Mesothelial cell of epicardium (in vitro differentiated cells): ENCODE data around the gene RANBP10. TPM values are rescaled to one million over a fixed set of nuclear protein-coding genes. Genes with fewer than 3 reads are reported as not detected.

ENCODE experiments used
- DNase-seq, 2 experiments: peaks; one replicate each; pipeline ENCODE4 v3.0.0; 2021; ENCODE audit warnings: low spot score in 2 of 2; ENCODE audit not compliant: unreplicated experiment in 2 of 2
- H3K27ac Mint-ChIP-seq: 2 replicates; pipeline ENCODE4 v1.8.0; 2021; ENCODE audit warnings: mixed read lengths
- H3K27me3 Mint-ChIP-seq: 2 replicates; pipeline ENCODE4 v1.8.0; 2021; ENCODE audit warnings: low read depth, mixed read lengths
- H3K36me3 Mint-ChIP-seq: 2 replicates; pipeline ENCODE4 v1.8.0; 2021; ENCODE audit warnings: mixed read lengths
- H3K4me1 Mint-ChIP-seq: 2 replicates; pipeline ENCODE4 v1.8.0; 2021; ENCODE audit warnings: mixed read lengths
- H3K4me3 Mint-ChIP-seq: 2 replicates; pipeline ENCODE4 v1.8.0; 2021; ENCODE audit warnings: mild to moderate bottlenecking, moderate library complexity, mixed read lengths
- H3K9me3 Mint-ChIP-seq: 2 replicates; pipeline ENCODE4 v1.8.0; 2021; ENCODE audit warnings: mixed read lengths
- total RNA-seq: library from RNA; stranded (reverse); gene quantifications from 3 replicates; pipeline ENCODE4 v1.2.1, GENCODE V29; 2021
- TF ChIP-seq, protein P1 (sequence below): fragments of 200-600 bp; sonication (generic); IDR thresholded peaks from one replicate; pipeline ENCODE4 v1.5.0; 2021; ENCODE audit warnings: antibody characterized with exemption; ENCODE audit not compliant: unreplicated experiment

RANBP10 gene
- total RNA-seq, 1 donor from 2014 or later: 24.0 TPM

DNA sequence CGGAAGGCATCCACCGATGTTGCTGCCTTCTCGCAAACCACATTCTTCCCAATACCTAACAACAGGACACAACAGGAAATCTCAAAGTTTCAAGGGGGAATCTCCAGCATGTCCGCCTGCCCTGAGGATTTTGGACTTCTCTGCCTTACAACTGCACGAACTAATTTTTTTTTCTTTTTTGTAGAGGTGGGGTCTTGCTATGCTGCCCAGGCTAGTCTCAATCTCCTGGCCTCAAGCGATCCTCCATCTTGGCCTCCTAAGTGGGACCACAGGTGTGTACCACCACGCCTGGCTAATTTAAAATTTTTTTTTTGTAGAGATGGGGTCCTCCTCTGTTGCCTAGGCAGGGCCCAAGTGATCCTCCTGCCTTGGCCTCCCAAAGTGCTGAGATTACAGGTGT is 130.4 kb downstream of the RANBP10 start:
- peaks cover 8% of the 10 kb centered on the region for H3K36me3 Mint-ChIP-seq
- TF ChIP-seq, protein P1, sequence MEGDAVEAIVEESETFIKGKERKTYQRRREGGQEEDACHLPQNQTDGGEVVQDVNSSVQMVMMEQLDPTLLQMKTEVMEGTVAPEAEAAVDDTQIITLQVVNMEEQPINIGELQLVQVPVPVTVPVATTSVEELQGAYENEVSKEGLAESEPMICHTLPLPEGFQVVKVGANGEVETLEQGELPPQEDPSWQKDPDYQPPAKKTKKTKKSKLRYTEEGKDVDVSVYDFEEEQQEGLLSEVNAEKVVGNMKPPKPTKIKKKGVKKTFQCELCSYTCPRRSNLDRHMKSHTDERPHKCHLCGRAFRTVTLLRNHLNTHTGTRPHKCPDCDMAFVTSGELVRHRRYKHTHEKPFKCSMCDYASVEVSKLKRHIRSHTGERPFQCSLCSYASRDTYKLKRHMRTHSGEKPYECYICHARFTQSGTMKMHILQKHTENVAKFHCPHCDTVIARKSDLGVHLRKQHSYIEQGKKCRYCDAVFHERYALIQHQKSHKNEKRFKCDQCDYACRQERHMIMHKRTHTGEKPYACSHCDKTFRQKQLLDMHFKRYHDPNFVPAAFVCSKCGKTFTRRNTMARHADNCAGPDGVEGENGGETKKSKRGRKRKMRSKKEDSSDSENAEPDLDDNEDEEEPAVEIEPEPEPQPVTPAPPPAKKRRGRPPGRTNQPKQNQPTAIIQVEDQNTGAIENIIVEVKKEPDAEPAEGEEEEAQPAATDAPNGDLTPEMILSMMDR: no peak
- peaks cover 6% of the 10 kb centered on the region for H3K4me1 Mint-ChIP-seq
- H3K9me3 Mint-ChIP-seq: no peaks in the 10 kb centered on the region
- H3K27me3 Mint-ChIP-seq: no peaks in the 10 kb centered on the region
- no peak overlapping the region for H3K27ac Mint-ChIP-seq
- no peak overlapping the region for H3K4me3 Mint-ChIP-seq
- no peak for DNase-seq

DNA sequence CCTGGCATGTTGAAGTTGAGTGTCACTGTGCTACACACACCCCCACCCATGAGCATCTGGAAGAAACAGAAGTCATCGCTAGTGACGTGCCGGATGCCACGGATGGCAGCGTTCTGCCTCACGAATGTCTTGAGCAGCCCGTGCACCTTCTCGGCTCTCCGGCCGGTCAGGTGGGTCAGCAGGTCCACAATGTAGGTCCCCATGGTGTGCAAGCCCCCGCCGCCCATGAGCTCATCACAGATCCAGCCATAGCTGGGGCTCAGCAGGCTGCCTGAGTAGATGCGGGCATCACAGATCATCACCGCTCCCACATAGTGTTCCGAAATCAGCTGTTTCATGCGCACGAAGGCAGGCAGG is 130.8 kb downstream of the RANBP10 start:
- H3K4me3 Mint-ChIP-seq: no peak overlapping the region

DNA sequence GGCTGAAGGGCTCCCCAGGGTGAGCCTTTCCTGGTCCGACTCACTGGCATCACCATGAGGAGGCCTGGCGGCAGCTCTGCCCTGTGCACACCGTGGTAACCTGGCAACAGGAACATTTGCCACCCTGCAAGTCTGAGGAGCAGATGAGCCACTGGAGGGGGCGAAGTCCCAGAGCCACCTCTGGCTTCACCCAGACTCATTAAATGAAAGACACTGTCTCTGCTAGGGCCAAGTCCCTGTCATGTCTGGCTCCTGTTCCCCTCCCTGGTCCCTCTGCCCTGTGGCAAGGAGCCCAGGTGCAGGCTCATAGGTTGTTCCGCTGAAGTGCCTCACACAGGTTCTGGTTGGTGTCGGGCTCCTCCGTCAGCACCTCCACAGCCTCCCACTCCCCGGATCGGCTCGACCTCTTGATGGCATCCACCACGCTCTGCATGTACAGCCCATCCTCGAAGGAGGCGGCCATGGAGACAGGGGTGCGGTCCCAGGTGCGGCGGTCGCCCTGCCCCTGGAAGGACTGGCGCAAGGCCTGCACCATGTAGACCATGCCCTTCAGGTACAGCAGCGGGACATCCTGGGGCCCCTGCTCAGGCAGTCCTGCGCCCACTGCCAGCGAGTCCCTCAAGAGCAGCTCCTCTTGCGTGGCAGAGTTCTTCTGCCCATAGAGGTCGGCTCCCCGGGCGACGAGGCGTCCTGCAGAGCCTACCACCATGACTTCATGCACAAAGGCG is 131.3 kb downstream of the RANBP10 start:
- H3K4me1 Mint-ChIP-seq: peaks cover 6% of the 10 kb centered on the region
- H3K27ac Mint-ChIP-seq: no peak overlapping the region
- H3K4me3 Mint-ChIP-seq: no peak overlapping the region
- H3K9me3 Mint-ChIP-seq: no peaks in the 10 kb centered on the region
- peaks cover 8% of the 10 kb centered on the region for H3K36me3 Mint-ChIP-seq
- TF ChIP-seq, protein P1: no peak
- no peaks in the 10 kb centered on the region for H3K27me3 Mint-ChIP-seq
- no peak for DNase-seq

More for the DNA sequence above, 130.8 kb downstream of the RANBP10 start:
- TF ChIP-seq, protein P1: no peak
- peaks cover 6% of the 10 kb centered on the region for H3K4me1 Mint-ChIP-seq
- H3K27me3 Mint-ChIP-seq: no peaks in the 10 kb centered on the region
- no peak overlapping the region for H3K27ac Mint-ChIP-seq
- no peaks in the 10 kb centered on the region for H3K9me3 Mint-ChIP-seq
- peaks cover 8% of the 10 kb centered on the region for H3K36me3 Mint-ChIP-seq
- DNase-seq: no peak

DNA sequence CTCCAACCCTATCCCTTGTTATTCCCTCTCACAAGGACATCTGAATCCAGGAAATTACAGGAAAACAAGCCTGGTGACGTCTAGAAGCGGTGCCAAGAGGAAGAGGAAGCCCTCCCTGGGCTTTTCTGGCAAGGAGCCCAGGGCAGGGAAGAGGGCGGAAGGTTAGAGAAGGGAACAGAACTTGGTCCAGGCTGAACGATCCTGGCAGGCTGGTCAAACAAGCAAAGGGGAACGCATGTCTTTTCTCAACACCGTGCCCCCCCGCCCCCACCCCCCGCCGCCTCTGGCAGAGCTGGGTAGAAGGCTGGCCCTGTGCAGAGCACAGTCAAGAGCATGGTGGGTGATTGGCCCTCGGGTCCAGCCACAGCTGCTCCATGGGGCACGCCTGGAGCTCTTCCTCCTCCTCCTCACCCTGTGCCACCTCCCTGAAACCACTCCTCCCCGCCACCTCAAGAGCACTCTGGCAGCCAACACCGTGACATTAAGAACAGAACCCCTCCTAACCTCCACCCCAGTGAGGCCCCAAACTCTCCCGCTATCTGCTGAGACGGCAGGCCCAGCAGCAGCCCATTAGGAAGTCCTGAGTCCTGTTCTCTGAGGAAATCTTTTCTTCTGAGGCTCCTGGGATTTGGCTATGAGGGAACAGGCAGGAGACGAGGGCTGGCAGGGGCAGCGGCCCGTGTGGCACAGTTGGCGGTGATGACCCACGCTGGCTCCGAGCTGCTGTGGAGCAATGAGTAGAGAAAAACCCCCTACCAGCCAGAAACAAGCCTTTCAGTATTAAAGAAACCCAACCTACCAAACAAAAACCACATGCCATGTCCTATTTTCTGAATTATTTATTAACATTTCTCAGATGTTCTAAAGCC is 132.4 kb downstream of the RANBP10 start:
- no peak for DNase-seq
- H3K4me3 Mint-ChIP-seq: no peak overlapping the region
- peaks cover 8% of the 10 kb centered on the region for H3K36me3 Mint-ChIP-seq
- peak overlapping the region; percentile 79 for H3K27ac Mint-ChIP-seq
- H3K27me3 Mint-ChIP-seq: no peaks in the 10 kb centered on the region
- TF ChIP-seq, protein P1: no peak
- H3K9me3 Mint-ChIP-seq: no peaks in the 10 kb centered on the region
- H3K4me1 Mint-ChIP-seq: peaks cover 6% of the 10 kb centered on the region

Other genes starting within 250 kb of the RANBP10 start
- 58.0 to 61.4 TPM (median 60.5 TPM) in 3 replicates for gene CTCF, start 244.0 kb downstream of the RANBP10 start, total RNA-seq
- gene CARMIL2, start 161.4 kb downstream of the RANBP10 start, total RNA-seq: 6.7 to 10.2 TPM (median 8.0 TPM) in 3 replicates
- 24.5 to 27.9 TPM (median 25.8 TPM) in 3 replicates for gene ACD, start 146.3 kb downstream of the RANBP10 start, total RNA-seq
- gene PARD6A, start 145.6 kb downstream of the RANBP10 start, total RNA-seq: 1.9 to 2.2 TPM (median 1.9 TPM) in 3 replicates
- gene ENKD1, start 139.8 kb downstream of the RANBP10 start, total RNA-seq: 11.7 to 13.0 TPM (median 12.8 TPM) in 3 replicates
- gene C16orf86, start 139.7 kb downstream of the RANBP10 start, total RNA-seq: 1.2 to 2.0 TPM (median 1.8 TPM) in 3 replicates
- gene GFOD2, start 87.2 kb downstream of the RANBP10 start, total RNA-seq: 22.8 to 27.0 TPM (median 26.1 TPM) in 3 replicates
- 4.4 to 4.8 TPM (median 4.4 TPM) in 3 replicates for gene TSNAXIP1, start 329 bp upstream of the RANBP10 start, total RNA-seq
- gene THAP11, start 35.8 kb upstream of the RANBP10 start, total RNA-seq: 27.6 to 28.6 TPM (median 28.1 TPM) in 3 replicates
- 130 to 141 TPM (median 132 TPM) in 3 replicates for gene NUTF2, start 40.4 kb upstream of the RANBP10 start, total RNA-seq
- gene CENPT, start 41.1 kb upstream of the RANBP10 start, total RNA-seq: 71.5 to 73.8 TPM (median 73.8 TPM) in 3 replicates
- gene EDC4, start 66.5 kb upstream of the RANBP10 start, total RNA-seq: 71.7 to 83.4 TPM (median 80.2 TPM) in 3 replicates
- gene NRN1L, start 78.3 kb upstream of the RANBP10 start, total RNA-seq: 0.66 to 0.99 TPM in 2 of 3 replicates, not detected in the other
- gene PSKH1, start 86.7 kb upstream of the RANBP10 start, total RNA-seq: 41.5 to 44.5 TPM (median 43.3 TPM) in 3 replicates
- gene CTRL, start 125.3 kb upstream of the RANBP10 start, total RNA-seq: 1.00 to 1.5 TPM (median 1.4 TPM) in 3 replicates
- gene PSMB10, start 130.3 kb upstream of the RANBP10 start, total RNA-seq: 14.0 to 17.2 TPM (median 16.7 TPM) in 3 replicates
- gene LCAT, start 137.6 kb upstream of the RANBP10 start, total RNA-seq: 68.5 to 73.8 TPM (median 68.8 TPM) in 3 replicates
- 129 to 155 TPM (median 140 TPM) in 3 replicates for gene SLC12A4, start 162.1 kb upstream of the RANBP10 start, total RNA-seq
- not detected in 3 replicates for gene DPEP3, start 173.9 kb upstream of the RANBP10 start, total RNA-seq
- not detected in 3 replicates for gene DPEP2, start 192.9 kb upstream of the RANBP10 start, total RNA-seq
- not detected in 3 replicates for gene DPEP2NB, start 209.4 kb upstream of the RANBP10 start, total RNA-seq
- gene DDX28, start 216.7 kb upstream of the RANBP10 start, total RNA-seq: 11.8 to 12.5 TPM (median 11.9 TPM) in 3 replicates
- 18.1 to 20.8 TPM (median 19.4 TPM) in 3 replicates for gene DUS2, start 216.7 kb upstream of the RANBP10 start, total RNA-seq